GM12801 (cell line): ENCODE measurements around the gene TAC1.

ENCODE experiments used
- CTCF ChIP-seq: IDR thresholded peaks from one replicate; pipeline ENCODE4 v1.5.1; 2011; ENCODE audit warnings: control low read depth; ENCODE audit not compliant: insufficient read length; ENCODE audit errors: extremely low read depth

TAC1 gene

GRCh38 chr7:97771576-97771975, 39.7 kb downstream of the TAC1 start:
- TF ChIP-seq CTCF: no peak

DNA sequence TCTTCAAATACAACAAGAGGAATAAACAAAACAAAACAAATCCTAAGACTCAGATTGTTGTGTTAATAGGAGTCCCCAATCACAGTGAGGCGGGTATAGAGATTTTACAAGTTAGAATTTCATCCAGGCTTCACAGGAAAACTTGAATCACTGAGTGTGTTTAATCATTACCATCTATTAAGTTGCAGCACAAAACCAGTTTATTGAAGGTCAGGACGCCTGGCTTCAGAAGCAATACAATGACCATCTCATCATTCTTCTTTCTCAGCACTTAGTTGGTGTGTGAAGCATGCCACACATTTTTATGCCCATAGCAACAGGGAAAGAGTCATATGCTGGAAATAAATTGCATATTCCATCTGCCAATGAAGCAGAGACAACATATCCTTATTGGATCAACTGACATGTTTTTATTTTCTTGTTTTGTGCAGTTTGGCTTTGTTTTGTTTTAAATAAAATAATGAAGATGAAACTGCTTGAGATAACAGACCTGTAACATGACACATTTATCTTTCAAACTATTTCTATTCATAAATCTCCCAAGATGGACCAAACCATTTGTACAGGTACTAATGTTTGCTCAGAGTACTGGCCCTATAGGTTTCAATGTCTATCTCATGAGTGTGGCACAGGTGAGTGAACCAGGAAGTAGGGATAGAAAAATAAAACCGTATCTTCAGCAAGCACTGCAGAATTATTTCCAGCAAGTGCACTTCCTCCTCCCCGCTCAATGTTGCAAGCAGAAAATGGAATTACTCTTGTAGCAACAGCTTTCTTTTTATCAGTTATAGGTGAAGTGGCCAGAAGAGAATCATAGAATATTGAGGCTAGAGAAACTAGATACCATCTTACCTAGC, 40.4 kb downstream of the TAC1 start:
- TF ChIP-seq CTCF: no peak
